HFF-Myc (cell line): ENCODE results near the gene C16orf90.

Experiments
- DNase-seq: peaks from one replicate; pipeline ENCODE4 v3.0.0-alpha.2; 2011; ENCODE audit warnings: low read depth; ENCODE audit errors: extremely low read depth
- H3K4me3 ChIP-seq: replicated peaks from 2 replicates; pipeline ENCODE4 v1.5.1; 2011; ENCODE audit warnings: low read depth, mild to moderate bottlenecking, control low read depth, low read length
- TF ChIP-seq, protein P1 (sequence below): IDR thresholded peaks from 2 replicates; pipeline ENCODE4 v1.5.1; 2012; ENCODE audit warnings: mild to moderate bottlenecking, low read depth, low read length, control low read depth; ENCODE audit errors: missing control alignments

C16orf90 gene

GRCh38 chr16:3523281-3523680 lies 28.0 kb upstream of the C16orf90 start:
- no peak for DNase-seq
- TF ChIP-seq, protein P1, sequence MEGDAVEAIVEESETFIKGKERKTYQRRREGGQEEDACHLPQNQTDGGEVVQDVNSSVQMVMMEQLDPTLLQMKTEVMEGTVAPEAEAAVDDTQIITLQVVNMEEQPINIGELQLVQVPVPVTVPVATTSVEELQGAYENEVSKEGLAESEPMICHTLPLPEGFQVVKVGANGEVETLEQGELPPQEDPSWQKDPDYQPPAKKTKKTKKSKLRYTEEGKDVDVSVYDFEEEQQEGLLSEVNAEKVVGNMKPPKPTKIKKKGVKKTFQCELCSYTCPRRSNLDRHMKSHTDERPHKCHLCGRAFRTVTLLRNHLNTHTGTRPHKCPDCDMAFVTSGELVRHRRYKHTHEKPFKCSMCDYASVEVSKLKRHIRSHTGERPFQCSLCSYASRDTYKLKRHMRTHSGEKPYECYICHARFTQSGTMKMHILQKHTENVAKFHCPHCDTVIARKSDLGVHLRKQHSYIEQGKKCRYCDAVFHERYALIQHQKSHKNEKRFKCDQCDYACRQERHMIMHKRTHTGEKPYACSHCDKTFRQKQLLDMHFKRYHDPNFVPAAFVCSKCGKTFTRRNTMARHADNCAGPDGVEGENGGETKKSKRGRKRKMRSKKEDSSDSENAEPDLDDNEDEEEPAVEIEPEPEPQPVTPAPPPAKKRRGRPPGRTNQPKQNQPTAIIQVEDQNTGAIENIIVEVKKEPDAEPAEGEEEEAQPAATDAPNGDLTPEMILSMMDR: no peak

DNA sequence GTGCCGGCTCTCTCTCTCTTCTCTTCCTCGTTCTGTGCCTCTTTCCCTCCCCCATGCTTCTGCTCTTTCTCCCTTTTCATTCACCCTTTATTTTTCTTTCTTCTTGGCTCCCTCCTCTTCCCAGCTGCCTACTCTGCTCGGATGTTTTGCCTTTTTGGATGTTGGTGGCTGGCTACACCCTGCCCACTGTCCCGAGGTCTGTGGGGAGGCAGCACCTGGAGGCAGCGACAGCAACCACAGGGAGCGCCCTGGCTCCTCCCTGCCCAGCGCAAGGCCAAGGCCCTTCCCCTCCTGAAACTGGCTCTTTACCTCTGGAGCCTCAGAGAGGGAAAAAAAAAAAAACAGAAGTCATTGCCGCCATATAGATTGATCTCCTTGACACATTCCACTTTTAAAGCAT lies 25.6 kb upstream of the C16orf90 start:
- no peak overlapping the region for H3K4me3 ChIP-seq
- no peak for DNase-seq
- TF ChIP-seq, protein P1: no peak

More at GRCh38 chr16:3523281-3523680, 28.0 kb upstream of the C16orf90 start:
- H3K4me3 ChIP-seq: no peak overlapping the region

- DNase-seq: peak; percentile 82
Observed at GRCh38 chr16:3520413-3520812, 25.1 kb upstream of the C16orf90 start.

GRCh38 chr16:3519581-3519980 lies 24.3 kb upstream of the C16orf90 start:
- DNase-seq: no peak
- H3K4me3 ChIP-seq: no peak overlapping the region
- TF ChIP-seq, protein P1: no peak

More at GRCh38 chr16:3520413-3520812, 25.1 kb upstream of the C16orf90 start:
- TF ChIP-seq, protein P1: no peak
- no peak overlapping the region for H3K4me3 ChIP-seq

GRCh38 chr16:3518986-3519348 lies 23.7 kb upstream of the C16orf90 start:
- no peak overlapping the region for H3K4me3 ChIP-seq
- DNase-seq: no peak
- TF ChIP-seq, protein P1: no peak

DNA sequence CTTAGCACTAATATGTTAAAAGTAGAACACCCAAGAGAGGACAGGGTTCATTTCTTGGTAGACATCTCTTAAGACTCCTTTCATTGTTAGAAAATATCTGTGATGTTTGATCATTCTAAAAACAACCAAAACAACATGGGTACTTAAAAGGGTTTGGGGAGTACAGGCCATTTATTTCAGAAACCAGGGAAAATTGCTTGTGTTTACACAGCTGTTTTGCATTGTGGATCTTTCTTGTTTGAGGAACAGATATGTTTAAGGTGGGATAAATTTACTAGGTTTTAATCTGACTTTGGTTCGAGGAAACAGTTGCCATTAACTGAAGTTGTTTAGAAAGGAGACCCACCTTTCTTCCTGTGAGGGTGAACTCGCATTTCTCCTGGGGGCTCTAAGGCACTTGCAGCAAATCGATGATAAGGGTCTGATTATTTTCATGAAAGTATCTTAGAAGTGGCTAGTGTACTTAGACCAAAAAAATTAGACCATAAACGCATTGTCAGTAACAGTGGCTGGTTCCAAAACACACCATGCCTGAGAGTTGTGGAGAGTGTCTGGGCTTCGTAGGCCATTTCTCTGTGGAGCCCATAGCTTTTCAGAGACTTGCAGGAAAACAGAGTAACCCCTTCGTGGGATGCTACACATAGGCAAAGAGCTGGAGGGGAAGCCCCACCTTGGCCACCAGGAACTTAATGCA lies 23.1 kb upstream of the C16orf90 start:
- no peak overlapping the region for H3K4me3 ChIP-seq
- DNase-seq: no peak
- TF ChIP-seq, protein P1: no peak

DNA sequence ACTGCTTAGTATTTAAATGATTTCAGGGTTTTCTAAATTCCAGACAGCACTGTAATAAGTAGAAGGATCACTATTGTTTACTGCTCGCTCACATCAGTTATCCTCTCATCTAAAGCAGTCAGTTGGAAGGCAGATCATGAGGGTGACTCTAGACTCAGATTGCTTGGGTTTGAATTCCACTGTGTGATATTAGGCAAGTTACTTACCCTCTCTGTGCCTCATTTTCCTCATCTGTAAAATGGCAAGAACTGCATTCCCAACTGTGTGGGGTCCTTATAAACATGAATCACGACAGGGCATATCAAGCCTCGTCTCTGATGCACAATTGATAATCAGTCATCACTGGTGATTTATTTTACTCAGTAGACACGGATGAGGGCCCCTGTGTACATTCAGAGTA lies 20.6 kb upstream of the C16orf90 start:
- no peak for DNase-seq
- no peak overlapping the region for H3K4me3 ChIP-seq
- TF ChIP-seq, protein P1: no peak
